Neural crest cell (in vitro differentiated cells): ENCODE results near the gene PCNT. TPM values are rescaled to one million over a fixed set of nuclear protein-coding genes. Genes with fewer than 3 reads are reported as not detected.
A peak's percentile ranks its signal among the peaks of the same experiment; 100 is the strongest.

ENCODE experiments used
- DNase-seq: peaks from one replicate; pipeline ENCODE4 v3.0.0; 2021; ENCODE audit warnings: low read depth, mixed read lengths, low spot score
- H3K27ac Mint-ChIP-seq: one replicate; pipeline ENCODE4 v1.8.0; 2021; ENCODE audit warnings: mild to moderate bottlenecking, mixed read lengths; ENCODE audit not compliant: unreplicated experiment
- H3K27me3 Mint-ChIP-seq: 2 replicates; pipeline ENCODE4 v1.8.0; 2021; ENCODE audit warnings: low read depth, mild to moderate bottlenecking, mixed read lengths
- H3K36me3 Mint-ChIP-seq: 2 replicates; pipeline ENCODE4 v1.8.0; 2021; ENCODE audit warnings: low read depth, mild to moderate bottlenecking, mixed read lengths
- H3K4me1 Mint-ChIP-seq: 2 replicates; pipeline ENCODE4 v1.8.0; 2021; ENCODE audit warnings: mixed read lengths
- H3K4me3 Mint-ChIP-seq: one replicate; pipeline ENCODE4 v1.8.0; 2021; ENCODE audit warnings: mild to moderate bottlenecking, mixed read lengths
- H3K9me3 Mint-ChIP-seq: 2 replicates; pipeline ENCODE4 v1.8.0; 2021; ENCODE audit warnings: mixed read lengths
- total RNA-seq: library from RNA; stranded (reverse); gene quantifications from 2 replicates; pipeline ENCODE4 v1.2.1, GENCODE V29; 2021
- TF ChIP-seq, protein P1 (sequence below): fragments of 200-600 bp; sonication (generic); conservative IDR thresholded peaks from 2 replicates; pipeline ENCODE4 v1.5.0; 2021; ENCODE audit warnings: antibody characterized with exemption, mild to moderate bottlenecking

The PCNT gene
- total RNA-seq, 1 donor from 2014 or later: 60.4 TPM

DNA sequence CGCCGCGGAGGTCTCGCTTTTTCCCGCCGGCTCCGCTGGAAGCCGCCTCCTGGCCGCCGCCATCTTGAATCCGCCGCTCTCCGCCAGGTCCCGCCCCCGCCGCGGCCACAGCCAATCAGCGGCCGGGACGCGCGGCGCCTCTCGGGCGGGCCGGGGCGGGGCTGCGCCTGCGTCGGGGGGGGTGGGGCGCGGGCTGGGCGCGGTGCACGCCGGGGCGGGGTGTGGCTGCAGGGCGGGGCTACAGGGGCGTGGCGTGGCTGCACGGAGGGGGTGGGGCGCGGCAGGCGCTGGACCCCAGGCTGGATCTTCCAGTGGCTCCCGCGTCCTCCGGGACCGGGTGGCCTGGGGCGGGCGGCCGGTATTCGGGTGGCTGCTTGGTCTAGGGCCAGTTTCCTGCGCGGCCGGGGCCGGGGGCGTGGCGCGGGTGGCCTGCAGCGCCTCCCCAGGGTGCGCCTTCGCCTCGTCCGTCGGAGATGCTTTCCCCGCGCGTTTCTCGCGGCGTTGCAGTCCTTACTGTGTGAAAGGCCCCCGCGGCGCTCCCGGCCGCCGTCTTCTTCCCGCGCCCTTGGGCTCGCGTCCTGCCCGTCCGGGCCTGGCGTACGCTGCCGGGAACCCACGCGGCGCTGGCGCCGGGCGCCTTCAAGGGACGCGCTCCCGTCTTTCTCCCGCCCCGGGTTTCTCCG is 575 bp downstream of the PCNT start:
- Mint-ChIP-seq H3K36me3 (peaks cover 15% of the 10 kb centered on the region), H3K27me3 (no peaks in the 10 kb centered on the region), H3K27ac (peak overlapping the region; percentile 98), H3K4me3 (peak overlapping the region; percentile 97), H3K9me3 (no peaks in the 10 kb centered on the region), H3K4me1 (peaks cover 40% of the 10 kb centered on the region)
- peak; percentile 90 for DNase-seq
- TF ChIP-seq, protein P1, sequence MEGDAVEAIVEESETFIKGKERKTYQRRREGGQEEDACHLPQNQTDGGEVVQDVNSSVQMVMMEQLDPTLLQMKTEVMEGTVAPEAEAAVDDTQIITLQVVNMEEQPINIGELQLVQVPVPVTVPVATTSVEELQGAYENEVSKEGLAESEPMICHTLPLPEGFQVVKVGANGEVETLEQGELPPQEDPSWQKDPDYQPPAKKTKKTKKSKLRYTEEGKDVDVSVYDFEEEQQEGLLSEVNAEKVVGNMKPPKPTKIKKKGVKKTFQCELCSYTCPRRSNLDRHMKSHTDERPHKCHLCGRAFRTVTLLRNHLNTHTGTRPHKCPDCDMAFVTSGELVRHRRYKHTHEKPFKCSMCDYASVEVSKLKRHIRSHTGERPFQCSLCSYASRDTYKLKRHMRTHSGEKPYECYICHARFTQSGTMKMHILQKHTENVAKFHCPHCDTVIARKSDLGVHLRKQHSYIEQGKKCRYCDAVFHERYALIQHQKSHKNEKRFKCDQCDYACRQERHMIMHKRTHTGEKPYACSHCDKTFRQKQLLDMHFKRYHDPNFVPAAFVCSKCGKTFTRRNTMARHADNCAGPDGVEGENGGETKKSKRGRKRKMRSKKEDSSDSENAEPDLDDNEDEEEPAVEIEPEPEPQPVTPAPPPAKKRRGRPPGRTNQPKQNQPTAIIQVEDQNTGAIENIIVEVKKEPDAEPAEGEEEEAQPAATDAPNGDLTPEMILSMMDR: no peak

DNA sequence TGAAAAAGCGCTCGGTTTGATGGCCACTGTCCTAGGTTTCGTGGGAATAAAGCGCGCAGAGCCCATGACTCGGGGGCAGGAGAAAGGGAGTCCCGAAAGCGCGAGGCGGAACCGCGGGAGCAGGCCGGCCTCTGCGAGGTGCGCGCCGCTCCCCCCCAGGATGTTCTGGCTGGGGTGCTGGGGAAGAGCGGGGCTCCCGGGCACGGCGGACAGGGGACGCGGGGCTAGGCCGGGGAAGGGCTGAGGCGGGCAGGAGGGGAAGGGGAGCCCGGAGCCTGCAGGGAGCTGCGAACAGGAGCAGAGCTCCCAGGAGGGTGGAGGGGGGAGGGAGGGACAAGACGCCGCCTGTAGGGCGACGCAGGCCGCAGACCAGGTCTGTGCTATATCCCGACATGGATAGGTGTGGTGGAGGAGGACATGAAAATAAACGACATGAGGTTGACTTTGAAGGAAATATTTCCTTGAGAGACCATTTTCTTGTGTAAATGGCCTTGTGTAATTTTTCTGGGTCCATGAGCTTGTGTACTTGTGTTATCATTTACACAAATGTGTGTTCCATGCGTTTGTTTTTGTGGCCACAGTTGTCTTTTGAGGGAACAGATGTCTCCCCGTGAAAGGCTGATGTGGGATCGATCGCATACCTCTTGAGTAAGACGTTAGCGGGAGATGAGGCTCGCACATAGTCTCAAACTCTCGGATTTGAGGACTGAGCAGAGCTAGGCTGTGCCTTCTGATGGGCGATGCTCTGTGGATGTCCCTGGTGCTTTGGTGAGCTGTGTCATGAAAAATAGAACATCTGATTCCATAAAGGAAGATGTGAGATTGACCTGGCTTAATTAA is 1.3 kb downstream of the PCNT start:
- Mint-ChIP-seq H3K36me3 (peaks cover 15% of the 10 kb centered on the region), H3K27me3 (no peaks in the 10 kb centered on the region)
- peak; percentile 45 for DNase-seq

DNA sequence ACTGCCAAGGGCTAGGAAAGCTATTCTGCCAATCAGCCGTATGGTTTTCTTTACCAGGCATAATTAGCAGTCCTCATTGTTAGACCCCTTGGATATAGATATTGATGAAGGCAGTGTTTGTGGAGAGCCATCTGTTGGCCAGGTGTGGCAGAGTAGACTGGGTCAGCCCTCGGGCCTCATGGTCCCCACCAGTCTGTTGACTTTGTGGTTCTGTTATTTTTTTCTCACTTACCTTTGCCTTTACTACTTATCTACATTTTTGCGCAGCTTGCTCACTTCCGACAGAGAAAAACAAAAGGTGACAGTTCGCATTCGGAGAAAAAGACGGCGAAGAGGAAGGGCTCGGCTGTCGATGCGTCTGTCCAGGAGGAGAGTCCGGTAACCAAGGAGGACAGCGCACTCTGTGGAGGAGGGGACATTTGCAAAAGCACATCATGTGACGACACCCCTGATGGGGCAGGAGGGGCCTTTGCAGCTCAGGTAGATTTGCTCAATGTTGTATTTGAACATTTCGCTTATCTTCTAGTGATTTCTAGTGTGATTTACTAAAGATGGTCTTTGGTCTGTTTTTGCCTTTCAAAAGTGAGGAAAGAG is 2.3 kb downstream of the PCNT start:
- H3K4me1 Mint-ChIP-seq: peaks cover 30% of the 10 kb centered on the region
- H3K36me3 Mint-ChIP-seq: peaks cover 14% of the 10 kb centered on the region
- DNase-seq: no peak
- H3K4me3 Mint-ChIP-seq: peak overlapping the region; percentile 95
- H3K27me3 Mint-ChIP-seq: no peaks in the 10 kb centered on the region
- H3K27ac Mint-ChIP-seq: no peak overlapping the region
- TF ChIP-seq, protein P1: no peak
- H3K9me3 Mint-ChIP-seq: no peaks in the 10 kb centered on the region

More for the DNA sequence above, 1.3 kb downstream of the PCNT start:
- Mint-ChIP-seq H3K4me3 (peak overlapping the region; percentile 95), H3K4me1 (peaks cover 39% of the 10 kb centered on the region), H3K27ac (peak overlapping the region; percentile 81), H3K9me3 (no peaks in the 10 kb centered on the region)
- TF ChIP-seq, protein P1: peak; percentile 51

DNA sequence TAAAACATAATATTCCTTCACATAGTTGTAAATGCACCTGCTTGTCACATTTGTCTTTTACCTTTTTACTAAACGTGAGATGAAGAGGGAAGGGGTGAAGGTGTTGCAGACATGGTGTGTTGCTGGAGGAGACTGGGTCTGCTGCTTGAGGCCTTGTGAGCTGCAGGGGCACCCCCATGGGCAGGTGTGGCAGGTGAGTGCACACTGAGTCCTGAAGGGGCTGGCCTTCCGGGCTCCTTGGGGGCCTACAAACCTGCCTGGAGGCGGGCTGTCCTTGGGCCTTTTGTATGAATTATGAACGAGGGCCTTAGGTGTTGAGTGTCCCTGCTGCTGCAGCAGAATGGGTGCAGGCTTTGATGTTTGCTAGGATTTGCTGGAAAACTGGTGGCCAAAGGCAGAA is 3.8 kb downstream of the PCNT start:
- DNase-seq: no peak
- TF ChIP-seq, protein P1: no peak
- Mint-ChIP-seq H3K27me3 (no peaks in the 10 kb centered on the region), H3K4me3 (peak overlapping the region; percentile 41), H3K36me3 (peaks cover 9% of the 10 kb centered on the region), H3K27ac (no peak overlapping the region), H3K9me3 (no peaks in the 10 kb centered on the region), H3K4me1 (peaks cover 15% of the 10 kb centered on the region)

DNA sequence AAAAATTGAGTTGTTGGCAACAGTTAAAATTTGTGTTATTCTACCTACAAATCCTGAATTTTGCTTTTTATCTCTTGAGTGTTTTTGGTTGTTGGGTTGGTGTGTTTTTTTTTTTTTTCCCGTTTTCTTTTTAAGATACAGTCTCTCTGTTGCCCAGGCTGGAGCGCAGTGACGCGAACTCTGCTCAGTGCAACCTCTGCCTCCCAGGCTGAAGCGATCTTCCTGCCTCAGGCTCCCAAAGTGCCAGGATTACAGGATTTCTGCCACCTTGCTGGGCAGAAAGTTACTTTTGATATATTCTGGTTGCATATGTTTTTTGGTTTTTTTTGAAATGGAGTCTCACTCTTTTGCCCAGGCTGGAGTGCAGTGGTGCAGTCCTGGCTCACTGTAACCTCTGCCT is 4.2 kb downstream of the PCNT start:
- TF ChIP-seq, protein P1: no peak
- no peak for DNase-seq
- Mint-ChIP-seq H3K4me3 (peak overlapping the region; percentile 19), H3K27ac (no peak overlapping the region), H3K4me1 (peaks cover 14% of the 10 kb centered on the region), H3K27me3 (no peaks in the 10 kb centered on the region), H3K9me3 (no peaks in the 10 kb centered on the region), H3K36me3 (peaks cover 9% of the 10 kb centered on the region)
